HepG2 (cell line): ENCODE measurements around the gene NCLN. TPM values are rescaled to one million over a fixed set of nuclear protein-coding genes. Genes with fewer than 3 reads are reported as not detected.

Source experiments
- ARNTL ChIP-seq: sonication (generic); formaldehyde crosslinking; IDR thresholded peaks from 2 replicates; pipeline ENCODE4 v1.4.0; 2020; ENCODE audit warnings: mild to moderate bottlenecking, missing genetic modification reagents
- DMAP1 ChIP-seq: IDR thresholded peaks from 2 replicates; pipeline ENCODE4 v1.6.1; 2016
- EEA1 ChIP-seq: sonication (generic); formaldehyde crosslinking; IDR thresholded peaks from 2 replicates; pipeline ENCODE4 v1.5.1; 2020; ENCODE audit warnings: mild to moderate bottlenecking, missing genetic modification reagents, borderline replicate concordance
- NCOR1 ChIP-seq: fragments of 200-600 bp; sonication (generic); IDR thresholded peaks from 2 replicates; pipeline ENCODE4 v1.7.0; 2017; ENCODE audit warnings: antibody characterized with exemption, low read length, borderline replicate concordance
- NFAT5 ChIP-seq: sonication (generic); formaldehyde crosslinking; IDR thresholded peaks from 2 replicates; pipeline ENCODE4 v1.4.0; 2020; ENCODE audit warnings: missing genetic modification reagents
- SMAD3 ChIP-seq: sonication (generic); formaldehyde crosslinking; IDR thresholded peaks from 2 replicates; pipeline ENCODE4 v1.4.0; 2020; ENCODE audit warnings: missing genetic modification reagents
- ZBTB26 ChIP-seq: IDR thresholded peaks from 2 replicates; pipeline ENCODE4 v1.6.1; 2016; ENCODE audit warnings: missing compliant biosample characterization, missing genetic modification reagents, borderline replicate concordance
- ZNF160 ChIP-seq: sonication (generic); formaldehyde crosslinking; IDR thresholded peaks from 2 replicates; pipeline ENCODE4 v1.8.0; 2022; ENCODE audit warnings: mild to moderate bottlenecking, inconsistent platforms, missing genetic modification reagents
- ZNF451 ChIP-seq: sonication (generic); formaldehyde crosslinking; IDR thresholded peaks from 2 replicates; pipeline ENCODE4 v1.5.0; 2020; ENCODE audit warnings: mild to moderate bottlenecking, missing genetic modification reagents
- ZNF619 ChIP-seq: sonication (generic); formaldehyde crosslinking; IDR thresholded peaks from 2 replicates; pipeline ENCODE4 v1.4.0; 2020; ENCODE audit warnings: mild to moderate bottlenecking, missing genetic modification reagents
- ZNF709 ChIP-seq: sonication (generic); formaldehyde crosslinking; IDR thresholded peaks from 2 replicates; pipeline ENCODE4 v1.5.0; 2020; ENCODE audit warnings: mild to moderate bottlenecking, missing genetic modification reagents
- ZSCAN9 ChIP-seq: IDR thresholded peaks from 2 replicates; pipeline ENCODE4 v1.6.1; 2016; ENCODE audit warnings: borderline replicate concordance
- polyA plus RNA-seq, 8 experiments: library from polyadenylated mRNA; depleted of rRNA in 3 of 8; stranded (reverse) in 7 of 8; unstranded in 1 of 8; fragments of >200 nt; fragmentation: Illumina TruSeq in 4 of 8; extraction: Trizol in 4 of 8; gene quantifications; 2 replicates each; pipeline versions ENCODE4 v1.2.1 to v1.2.3, GENCODE V29; 2011 to 2016; ENCODE audit warnings: low read depth in 4 of 8, missing spikeins in 1 of 8, mixed read lengths in 1 of 8; ENCODE audit not compliant: insufficient read depth in 1 of 8
- total RNA-seq, 5 experiments: library from RNA; depleted of rRNA; stranded (reverse); fragments of >200 nt; fragmentation: Illumina TruSeq; extraction: Trizol; gene quantifications; 2 replicates each; pipeline ENCODE4 v1.2.3, GENCODE V29; 2016; ENCODE audit warnings: low read depth in 1 of 5
- TF ChIP-seq, protein P1 (sequence below): IDR thresholded peaks from 2 replicates; pipeline ENCODE4 v1.6.1; 2018; ENCODE audit warnings: missing genetic modification reagents, mild to moderate bottlenecking, missing compliant biosample characterization
- TF ChIP-seq, protein P2 (sequence below): IDR thresholded peaks from 2 replicates; pipeline ENCODE4 v1.6.1; 2016; ENCODE audit warnings: low read depth

NCLN gene
- total and polyA plus RNA-seq, 2 of the 13 experiments (the other 11 are each of a cell fraction or from before 2014, with no cell fraction given): 42.6 to 56.0 TPM

GRCh38 chr19:3243819-3244700 lies 58.3 kb downstream of the NCLN start (continued):
- TF ChIP-seq NFAT5 (CRISPR knock-in tag) (peak; percentile 61; the same call in 1 of the 2 replicates), ARNTL (no peak), SMAD3 (0 out of 2 replicates have a peak, but pooled peaks have one; percentile 53), ZBTB26 (peak; percentile 80; the same call in 1 of the 2 replicates), NCOR1 (no peak), DMAP1 (CRISPR knock-in tag) (no peak), ZNF160 (CRISPR knock-in tag) (0 out of 2 replicates have a peak, but pooled peaks have one; percentile 32), EEA1 (CRISPR knock-in tag) (no peak), ZNF709 (CRISPR knock-in tag) (no peak), ZSCAN9 (peak; percentile 89), ZNF619 (CRISPR knock-in tag) (no peak), ZNF451 (CRISPR knock-in tag) (no peak)
- TF ChIP-seq, protein P1, sequence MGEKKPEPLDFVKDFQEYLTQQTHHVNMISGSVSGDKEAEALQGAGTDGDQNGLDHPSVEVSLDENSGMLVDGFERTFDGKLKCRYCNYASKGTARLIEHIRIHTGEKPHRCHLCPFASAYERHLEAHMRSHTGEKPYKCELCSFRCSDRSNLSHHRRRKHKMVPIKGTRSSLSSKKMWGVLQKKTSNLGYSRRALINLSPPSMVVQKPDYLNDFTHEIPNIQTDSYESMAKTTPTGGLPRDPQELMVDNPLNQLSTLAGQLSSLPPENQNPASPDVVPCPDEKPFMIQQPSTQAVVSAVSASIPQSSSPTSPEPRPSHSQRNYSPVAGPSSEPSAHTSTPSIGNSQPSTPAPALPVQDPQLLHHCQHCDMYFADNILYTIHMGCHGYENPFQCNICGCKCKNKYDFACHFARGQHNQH (CRISPR knock-in tag): peak; percentile 42; the same call in 1 of the 2 replicates
- TF ChIP-seq, protein P2, sequence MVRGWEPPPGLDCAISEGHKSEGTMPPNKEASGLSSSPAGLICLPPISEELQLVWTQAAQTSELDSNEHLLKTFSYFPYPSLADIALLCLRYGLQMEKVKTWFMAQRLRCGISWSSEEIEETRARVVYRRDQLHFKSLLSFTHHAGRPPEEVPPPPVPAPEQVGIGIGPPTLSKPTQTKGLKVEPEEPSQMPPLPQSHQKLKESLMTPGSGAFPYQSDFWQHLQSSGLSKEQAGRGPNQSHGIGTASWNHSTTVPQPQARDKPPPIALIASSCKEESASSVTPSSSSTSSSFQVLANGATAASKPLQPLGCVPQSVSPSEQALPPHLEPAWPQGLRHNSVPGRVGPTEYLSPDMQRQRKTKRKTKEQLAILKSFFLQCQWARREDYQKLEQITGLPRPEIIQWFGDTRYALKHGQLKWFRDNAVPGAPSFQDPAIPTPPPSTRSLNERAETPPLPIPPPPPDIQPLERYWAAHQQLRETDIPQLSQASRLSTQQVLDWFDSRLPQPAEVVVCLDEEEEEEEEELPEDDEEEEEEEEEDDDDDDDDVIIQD (CRISPR knock-in tag): no peak
